ENCODE measurements around the gene BBIP1. TPM values are rescaled to one million over a fixed set of nuclear protein-coding genes. Genes with fewer than 3 reads are reported as not detected.

BBIP1 gene
- total and polyA plus RNA-seq, 2 donors (not counting 3 experiments of a cell fraction or from before 2014, with no cell fraction given): 9.9 to 32.8 TPM

GRCh38 chr10:110872984-110873923 is 45.7 kb downstream of the BBIP1 start:
- DNase-seq (ENCODE audit: low read depth, low spot score) (peak; percentile 12), FAIRE-seq (no peak)
- Histone ChIP-seq H3K9ac (replicated peaks; ENCODE audit: extremely low read depth, insufficient read depth, low read length) (peak overlapping the region; percentile 81), H3K9me1 (replicated peaks; ENCODE audit: control insufficient read depth, extremely low read depth, insufficient read depth, low read length) (no peaks in the 10 kb centered on the region), H3K27me3 (ENCODE audit: control insufficient read depth in 2 of 2, insufficient read depth in 2 of 2, low read length in 2 of 2) (peaks cover 0 to 3% of the 10 kb centered on the region in 2 experiments), H3K4me2 (ENCODE audit: insufficient read depth, low read length) (peak overlapping the region; percentile 99), H3K79me2 (ENCODE audit: control insufficient read depth, insufficient read depth, low read length) (no peaks in the 10 kb centered on the region), H3K4me3 (replicated peaks in 1 of 3; ENCODE audit: insufficient read depth in 1 of 3, low read depth in 1 of 3, low read length in 3 of 3) (peak overlapping the region; percentile 55 to 96 (median 85)), H3K9me3 (replicated peaks; ENCODE audit: control insufficient read depth, insufficient read depth, low read length) (no peaks in the 10 kb centered on the region), H3K27ac (ENCODE audit: insufficient read depth, low read depth, low read length) (peak overlapping the region; percentile 57), H3K4me1 (ENCODE audit: control insufficient read depth, extremely low read depth, insufficient read depth, low read length) (peaks cover 21% of the 10 kb centered on the region), H3K36me3 (ENCODE audit: control insufficient read depth in 2 of 2, extremely low read depth in 1 of 2, insufficient read depth in 2 of 2, low read length in 2 of 2) (no peaks in the 10 kb centered on the region), H4K20me1 (replicated peaks; ENCODE audit: control insufficient read depth, extremely low read depth, insufficient read depth, low read length) (no peaks in the 10 kb centered on the region), H2AFZ (ENCODE audit: low read depth, low read length) (peak overlapping the region; percentile 91)
- dilution Hi-C loops (cut with MboI; ENCODE audit: extremely low pct_ligation_motif_present, low sequenced_read_pairs) (no loop called here), intact Hi-C loops (cut with micrococcal nuclease) (loop anchor here (1.0 to 5.0 kb wide), 4 partner anchors 70 to 566 kb away; no protein-coding TSS in a partner anchor)
- BruUV-seq (replicated peaks): TSS peak; percentile 24
- CTCF ChIA-PET: interaction anchor here (0.6 to 1.8 kb wide), 8 partner anchors 9 to 185 kb away, joined by 3 to 9 read pairs (median 4); no protein-coding TSS in a partner anchor
- no peak for TF ChIP-seq GATA2 (IDR thresholded peaks at IDR 0.05; ENCODE audit: insufficient read depth, insufficient read length, low read depth, low read length)
- no peak for TF ChIP-seq FOS (IDR thresholded peaks at IDR 0.05; ENCODE audit: borderline replicate concordance, insufficient read depth, low read length)
- TF ChIP-seq MAX (IDR thresholded peaks at IDR 0.05; ENCODE audit: insufficient read depth, insufficient read length): no peak
- no peak for TF ChIP-seq POLR2AphosphoS5 (IDR thresholded peaks at IDR 0.05; ENCODE audit: insufficient read depth, low read depth, low read length)
- TF ChIP-seq JUN (IDR thresholded peaks at IDR 0.05; ENCODE audit: borderline replicate concordance, insufficient read depth, insufficient read length, low read depth): no peak
- TF ChIP-seq CTCF (IDR thresholded peaks at IDR 0.05; ENCODE audit: extremely low read depth in 1 of 2, insufficient read depth in 1 of 2, low read depth in 1 of 2, low read length in 2 of 2): no peak
- TF ChIP-seq EZH2 (IDR thresholded peaks at IDR 0.05; ENCODE audit: borderline replicate concordance, low read depth, low read length, severe bottlenecking): no peak
- no peak for TF ChIP-seq MYC (IDR thresholded peaks at IDR 0.05; ENCODE audit: low read depth, low read length)
- TF ChIP-seq POLR2A (IDR thresholded peaks at IDR 0.05; ENCODE audit: low read depth, low read length): no peak
- POLR2A ChIA-PET: no interaction called here

Data from endothelial cell of umbilical vein (primary cell).